HL-60 (cell line): Measurements from ENCODE around the gene MGAT5.

Source experiments
- POLR2AphosphoS5 ChIP-seq: IDR thresholded peaks from 2 replicates; pipeline ENCODE4 v1.6.1; 2012; ENCODE audit warnings: low read depth
- TF ChIP-seq, protein P1 (sequence below): IDR thresholded peaks from one replicate; pipeline ENCODE4 v1.5.1; 2011; ENCODE audit warnings: low read length, control low read depth, inconsistent platforms; ENCODE audit not compliant: insufficient read depth

DNA sequence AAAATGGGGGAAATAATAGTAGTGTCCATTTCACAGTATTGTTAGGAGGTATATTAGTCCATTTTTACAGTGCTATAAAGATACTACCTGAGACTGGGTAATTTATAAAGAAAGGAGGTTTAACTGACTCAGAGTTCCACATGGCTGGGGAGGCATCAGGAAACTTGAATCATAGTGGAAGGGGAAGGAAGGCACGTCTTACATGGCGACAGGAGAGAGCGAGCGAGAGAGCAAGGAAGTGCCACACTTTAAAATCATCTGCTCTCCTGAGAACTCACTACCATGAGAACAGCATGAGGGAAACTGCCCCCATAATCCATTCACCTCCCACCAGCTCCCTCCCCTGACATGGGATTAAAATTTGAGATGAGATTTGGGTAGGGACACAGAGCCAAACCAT lies 23.4 kb downstream of the MGAT5 start:
- TF ChIP-seq, protein P1, sequence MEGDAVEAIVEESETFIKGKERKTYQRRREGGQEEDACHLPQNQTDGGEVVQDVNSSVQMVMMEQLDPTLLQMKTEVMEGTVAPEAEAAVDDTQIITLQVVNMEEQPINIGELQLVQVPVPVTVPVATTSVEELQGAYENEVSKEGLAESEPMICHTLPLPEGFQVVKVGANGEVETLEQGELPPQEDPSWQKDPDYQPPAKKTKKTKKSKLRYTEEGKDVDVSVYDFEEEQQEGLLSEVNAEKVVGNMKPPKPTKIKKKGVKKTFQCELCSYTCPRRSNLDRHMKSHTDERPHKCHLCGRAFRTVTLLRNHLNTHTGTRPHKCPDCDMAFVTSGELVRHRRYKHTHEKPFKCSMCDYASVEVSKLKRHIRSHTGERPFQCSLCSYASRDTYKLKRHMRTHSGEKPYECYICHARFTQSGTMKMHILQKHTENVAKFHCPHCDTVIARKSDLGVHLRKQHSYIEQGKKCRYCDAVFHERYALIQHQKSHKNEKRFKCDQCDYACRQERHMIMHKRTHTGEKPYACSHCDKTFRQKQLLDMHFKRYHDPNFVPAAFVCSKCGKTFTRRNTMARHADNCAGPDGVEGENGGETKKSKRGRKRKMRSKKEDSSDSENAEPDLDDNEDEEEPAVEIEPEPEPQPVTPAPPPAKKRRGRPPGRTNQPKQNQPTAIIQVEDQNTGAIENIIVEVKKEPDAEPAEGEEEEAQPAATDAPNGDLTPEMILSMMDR: no peak
- TF ChIP-seq POLR2AphosphoS5: no peak
